ENCODE results near the gene CD40.

- TF ChIP-seq POLR2A (IDR thresholded peaks at IDR 0.05; ENCODE audit: low read length) = no peak
- TF ChIP-seq GATA1 (IDR thresholded peaks at IDR 0.05; ENCODE audit: low read depth, low read length) = no peak
Measured at GRCh38 chr20:46087161-46087560, 31.0 kb upstream of the CD40 start.
